GM12801 (cell line): Measurements from ENCODE around the gene KLHL29.

ENCODE experiments used
- CTCF ChIP-seq: IDR thresholded peaks from one replicate; pipeline ENCODE4 v1.5.1; 2011; ENCODE audit warnings: control low read depth; ENCODE audit not compliant: insufficient read length; ENCODE audit errors: extremely low read depth

Gene KLHL29

GRCh38 chr2:23690421-23691105, 305.6 kb downstream of the KLHL29 start:
- TF ChIP-seq CTCF, result no peak

GRCh38 chr2:23691106-23691470, 306.1 kb downstream of the KLHL29 start:
- TF ChIP-seq CTCF, result no peak

- TF ChIP-seq CTCF, result no peak
These were observed 306.6 kb downstream of the KLHL29 start for GRCh38 chr2:23691565-23691964.

- TF ChIP-seq CTCF, result no peak
These were observed 307.3 kb downstream of the KLHL29 start for GRCh38 chr2:23692263-23692662.

- TF ChIP-seq CTCF, result no peak
These were observed 308.0 kb downstream of the KLHL29 start for GRCh38 chr2:23692851-23693605.

- TF ChIP-seq CTCF, result no peak
These were observed 308.6 kb downstream of the KLHL29 start for GRCh38 chr2:23693606-23693951.

- no peak for TF ChIP-seq CTCF
These were observed 309.4 kb downstream of the KLHL29 start for GRCh38 chr2:23694058-23695045.
